Endothelial cell (in vitro differentiated cells): ENCODE results near the gene HELLS. TPM values are rescaled to one million over a fixed set of nuclear protein-coding genes. Genes with fewer than 3 reads are reported as not detected.
"Not testable (repeated sequence)": the region's sequence is repeated elsewhere in the genome, so short reads cannot be mapped to it uniquely, and the experiment has no call there.

Experiments
- DNase-seq: peaks from one replicate; pipeline ENCODE4 v3.0.0; 2021; ENCODE audit warnings: low spot score
- H3K27ac Mint-ChIP-seq: one replicate; pipeline ENCODE4 v1.8.0; 2021; ENCODE audit warnings: mixed read lengths, inconsistent platforms; ENCODE audit not compliant: unreplicated experiment
- H3K27me3 Mint-ChIP-seq: one replicate; pipeline ENCODE4 v1.8.0; 2021; ENCODE audit warnings: mild to moderate bottlenecking, moderate library complexity, mixed read lengths, inconsistent platforms; ENCODE audit not compliant: unreplicated experiment
- H3K36me3 Mint-ChIP-seq: one replicate; pipeline ENCODE4 v1.8.0; 2021; ENCODE audit warnings: mild to moderate bottlenecking, low read depth, mixed read lengths, inconsistent platforms; ENCODE audit not compliant: unreplicated experiment
- H3K4me1 Mint-ChIP-seq: one replicate; pipeline ENCODE4 v1.8.0; 2021; ENCODE audit warnings: mild to moderate bottlenecking, mixed read lengths, inconsistent platforms; ENCODE audit not compliant: unreplicated experiment
- H3K4me3 Mint-ChIP-seq: one replicate; pipeline ENCODE4 v1.8.0; 2021; ENCODE audit warnings: mild to moderate bottlenecking, mixed read lengths, inconsistent platforms; ENCODE audit not compliant: unreplicated experiment
- H3K9me3 Mint-ChIP-seq: one replicate; pipeline ENCODE4 v1.8.0; 2021; ENCODE audit warnings: mixed read lengths, inconsistent platforms; ENCODE audit not compliant: unreplicated experiment
- CTCF ChIP-seq: fragments of 200-600 bp; sonication (generic); IDR thresholded peaks from one replicate; pipeline ENCODE4 v1.5.0; 2021; ENCODE audit warnings: antibody characterized with exemption; ENCODE audit not compliant: unreplicated experiment
- total RNA-seq: library from RNA; stranded (reverse); fragmentation: NEBNext Ultra II Directional; extraction: Animal tissue kit (Norgen Biotek cat#: 25700); gene quantifications from one replicate; pipeline ENCODE4 v1.2.1, GENCODE V29; 2021; ENCODE audit not compliant: unreplicated experiment

The HELLS gene
- total RNA-seq, 1 donor from 2014 or later = 58.8 TPM

GRCh38 chr10:94546049-94546900, 687 bp downstream of the HELLS start:
- Mint-ChIP-seq H3K36me3 (peaks cover 5% of the 10 kb centered on the region), H3K27ac (peak overlapping the region; percentile 90), H3K27me3 (peaks cover 7% of the 10 kb centered on the region), H3K4me1 (peaks cover 35% of the 10 kb centered on the region), H3K9me3 (no peaks in the 10 kb centered on the region), H3K4me3 (peak overlapping the region; percentile 99)
- DNase-seq = peak; percentile 22
- no peak for TF ChIP-seq CTCF

- H3K27ac Mint-ChIP-seq = no peak overlapping the region
- peaks cover 7% of the 10 kb centered on the region for H3K27me3 Mint-ChIP-seq
- peaks cover 35% of the 10 kb centered on the region for H3K4me1 Mint-ChIP-seq
- no peak for TF ChIP-seq CTCF
- H3K9me3 Mint-ChIP-seq = no peaks in the 10 kb centered on the region
- DNase-seq = no peak
- peaks cover 5% of the 10 kb centered on the region for H3K36me3 Mint-ChIP-seq
- H3K4me3 Mint-ChIP-seq = peak overlapping the region; percentile 99
Observed at GRCh38 chr10:94546901-94547185, 1.3 kb downstream of the HELLS start.

- H3K4me3 Mint-ChIP-seq = no peak overlapping the region
- no peak for TF ChIP-seq CTCF
- H3K27me3 Mint-ChIP-seq = peaks cover 7% of the 10 kb centered on the region
- H3K36me3 Mint-ChIP-seq = peaks cover 5% of the 10 kb centered on the region
- peaks cover 29% of the 10 kb centered on the region for H3K4me1 Mint-ChIP-seq
- no peaks in the 10 kb centered on the region for H3K9me3 Mint-ChIP-seq
- H3K27ac Mint-ChIP-seq = peak overlapping the region; percentile 3
- no peak for DNase-seq
Observed at GRCh38 chr10:94549221-94549620, 3.6 kb downstream of the HELLS start.

GRCh38 chr10:94567714-94568307, 22.2 kb downstream of the HELLS start:
- not testable (repeated sequence) for H3K27ac Mint-ChIP-seq, H3K4me1 Mint-ChIP-seq, H3K9me3 Mint-ChIP-seq, H3K27me3 Mint-ChIP-seq, DNase-seq, H3K4me3 Mint-ChIP-seq, H3K36me3 Mint-ChIP-seq

GRCh38 chr10:94571081-94571480, 25.5 kb downstream of the HELLS start:
- Mint-ChIP-seq H3K4me3 (no peak overlapping the region), H3K36me3 (peaks cover 4% of the 10 kb centered on the region), H3K4me1 (no peaks in the 10 kb centered on the region), H3K27me3 (peaks cover 1% of the 10 kb centered on the region), H3K27ac (no peak overlapping the region), H3K9me3 (no peaks in the 10 kb centered on the region)
- DNase-seq = no peak
- no peak for TF ChIP-seq CTCF
